Left lung (tissue), 10 donors: ENCODE measurements around the gene FNDC3B. TPM values are rescaled to one million over a fixed set of nuclear protein-coding genes. Genes with fewer than 3 reads are reported as not detected.
"Not testable (repeated sequence)": the region's sequence is repeated elsewhere in the genome, so short reads cannot be mapped to it uniquely, and the experiment has no call there.

Experiments
- ATAC-seq: fragments of 200-7000 bp; cut with Tn5 transposase; one replicate; pipeline ENCODE4 v1.9.1; 2020; ENCODE audit warnings: moderate library complexity
- DNase-seq, 4 donors: peaks; one replicate each; pipeline ENCODE4 v3.0.0-alpha.2; 2013 to 2020
- H3K27ac ChIP-seq, 2 donors: fragments of 200-600 bp; sonication (generic) in 1 of 2; one replicate each; pipeline versions ENCODE4 v1.5.0 to v1.8.0; 2020 to 2021
- H3K27me3 ChIP-seq, 2 donors: fragments of 200-600 bp; sonication (generic) in 1 of 2; one replicate each; pipeline versions ENCODE4 v1.5.0 to v1.8.0; 2020 to 2021
- H3K36me3 ChIP-seq, 2 donors: fragments of 200-600 bp; sonication (generic) in 1 of 2; one replicate each; pipeline versions ENCODE4 v1.5.0 to v1.8.0; 2020 to 2021
- H3K4me1 ChIP-seq, 2 donors: fragments of 200-600 bp; one replicate each; pipeline ENCODE4 v1.8.0; 2021
- H3K4me3 ChIP-seq, 2 donors: fragments of 200-600 bp; sonication (generic) in 1 of 2; one replicate each; pipeline versions ENCODE4 v1.5.0 to v1.8.0; 2020 to 2021; ENCODE audit warnings: mild to moderate bottlenecking in 1 of 2
- H3K9me3 ChIP-seq, 2 donors: fragments of 200-600 bp; sonication (generic) in 1 of 2; one replicate each; pipeline versions ENCODE4 v1.5.0 to v1.8.0; 2020 to 2021
- intact Hi-C, 2 donors: fragments of 100-400 bp; cut with DNase I; formaldehyde crosslinking; loops; one replicate each; pipeline versions ENCODE4 v1.11.2 to v1.14.2; 2022
- polyA plus RNA-seq, 6 donors: library from polyadenylated mRNA; unstranded; fragments of 120-200 nt; gene quantifications; one replicate each; pipeline ENCODE4 v1.2.1, GENCODE V29; 2013; ENCODE audit not compliant: insufficient read length in 6 of 6
- total RNA-seq, 2 donors: library from RNA; stranded (reverse); fragmentation: NEBNext Ultra II Directional; extraction: Animal tissue kit (Norgen Biotek cat#: 25700); gene quantifications; one replicate each; pipeline ENCODE4 v1.2.1, GENCODE V29; 2021
- TF ChIP-seq, protein P1 (sequence below), 2 donors: fragments of 200-600 bp; sonication (generic) in 1 of 2; IDR thresholded peaks; one replicate each; pipeline versions ENCODE4 v1.5.0 to v1.8.0; 2021; ENCODE audit warnings: antibody characterized with exemption in 2 of 2
- donor health status: DM: no; HTN: yes; CAD: no.
- donor health status: DM: no; HTN: no; CAD: no.

The FNDC3B gene
- total and polyA plus RNA-seq, 8 donors = 35.2 to 185 (median 42.3) TPM

DNA sequence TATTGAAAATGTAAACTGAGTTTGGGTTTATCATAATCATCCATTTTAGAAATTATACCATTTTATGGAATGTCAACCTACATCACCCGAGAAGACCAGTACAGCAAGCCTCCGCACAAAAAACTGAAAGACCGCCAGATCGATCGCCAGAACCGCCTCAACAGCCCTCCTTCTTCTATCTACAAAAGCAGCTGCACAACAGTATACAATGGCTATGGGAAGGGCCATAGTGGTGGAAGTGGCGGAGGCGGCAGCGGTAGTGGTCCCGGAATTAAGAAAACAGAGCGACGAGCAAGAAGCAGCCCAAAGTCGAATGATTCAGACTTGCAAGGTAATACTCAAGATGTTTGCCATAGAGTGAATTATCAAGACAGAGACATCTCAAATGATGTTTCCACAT lies 211.8 kb downstream of the FNDC3B start:
- Histone ChIP-seq H3K4me3 (no peak overlapping the region), H3K27me3 (no peaks in the 10 kb centered on the region), H3K27ac (no peak overlapping the region), H3K9me3 (no peaks in the 10 kb centered on the region), H3K36me3 (peaks cover 0 to 59% of the 10 kb centered on the region in 2 donors), H3K4me1 (peaks cover 3 to 23% of the 10 kb centered on the region in 2 donors)
- intact Hi-C loops = no loop called here
- DNase-seq (no peak), ATAC-seq (no peak)
- TF ChIP-seq, protein P1, sequence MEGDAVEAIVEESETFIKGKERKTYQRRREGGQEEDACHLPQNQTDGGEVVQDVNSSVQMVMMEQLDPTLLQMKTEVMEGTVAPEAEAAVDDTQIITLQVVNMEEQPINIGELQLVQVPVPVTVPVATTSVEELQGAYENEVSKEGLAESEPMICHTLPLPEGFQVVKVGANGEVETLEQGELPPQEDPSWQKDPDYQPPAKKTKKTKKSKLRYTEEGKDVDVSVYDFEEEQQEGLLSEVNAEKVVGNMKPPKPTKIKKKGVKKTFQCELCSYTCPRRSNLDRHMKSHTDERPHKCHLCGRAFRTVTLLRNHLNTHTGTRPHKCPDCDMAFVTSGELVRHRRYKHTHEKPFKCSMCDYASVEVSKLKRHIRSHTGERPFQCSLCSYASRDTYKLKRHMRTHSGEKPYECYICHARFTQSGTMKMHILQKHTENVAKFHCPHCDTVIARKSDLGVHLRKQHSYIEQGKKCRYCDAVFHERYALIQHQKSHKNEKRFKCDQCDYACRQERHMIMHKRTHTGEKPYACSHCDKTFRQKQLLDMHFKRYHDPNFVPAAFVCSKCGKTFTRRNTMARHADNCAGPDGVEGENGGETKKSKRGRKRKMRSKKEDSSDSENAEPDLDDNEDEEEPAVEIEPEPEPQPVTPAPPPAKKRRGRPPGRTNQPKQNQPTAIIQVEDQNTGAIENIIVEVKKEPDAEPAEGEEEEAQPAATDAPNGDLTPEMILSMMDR (IDR thresholded peaks at IDR 0.05) = no peak

DNA sequence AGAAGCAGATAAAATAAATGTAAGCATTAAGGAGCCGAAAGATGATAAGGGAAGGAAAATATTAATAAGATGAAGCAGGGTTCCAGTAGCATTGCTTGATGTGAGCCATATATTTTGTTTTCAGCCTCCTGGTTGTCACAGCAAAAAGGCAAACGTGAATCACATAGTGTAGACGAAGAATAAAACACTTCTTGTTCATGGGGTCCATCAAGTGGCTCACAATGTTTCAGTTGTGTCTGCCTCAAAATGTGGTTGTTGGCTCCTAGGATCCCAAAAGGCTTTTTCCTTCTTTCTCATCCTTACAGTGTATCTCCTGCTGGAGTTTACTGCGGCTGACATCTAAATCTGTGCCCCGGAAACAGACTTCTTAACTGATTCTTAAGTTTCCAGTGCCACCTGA lies 213.8 kb downstream of the FNDC3B start:
- TF ChIP-seq, protein P1 (IDR thresholded peaks at IDR 0.05) = no peak
- intact Hi-C loops = no loop called here
- Histone ChIP-seq H3K27ac (no peak overlapping the region), H3K4me3 (no peak overlapping the region), H3K36me3 (peaks cover 0 to 64% of the 10 kb centered on the region in 2 donors), H3K27me3 (no peaks in the 10 kb centered on the region), H3K9me3 (no peaks in the 10 kb centered on the region), H3K4me1 (peaks cover 3 to 20% of the 10 kb centered on the region in 2 donors)
- ATAC-seq = no peak
- no peak for DNase-seq

DNA sequence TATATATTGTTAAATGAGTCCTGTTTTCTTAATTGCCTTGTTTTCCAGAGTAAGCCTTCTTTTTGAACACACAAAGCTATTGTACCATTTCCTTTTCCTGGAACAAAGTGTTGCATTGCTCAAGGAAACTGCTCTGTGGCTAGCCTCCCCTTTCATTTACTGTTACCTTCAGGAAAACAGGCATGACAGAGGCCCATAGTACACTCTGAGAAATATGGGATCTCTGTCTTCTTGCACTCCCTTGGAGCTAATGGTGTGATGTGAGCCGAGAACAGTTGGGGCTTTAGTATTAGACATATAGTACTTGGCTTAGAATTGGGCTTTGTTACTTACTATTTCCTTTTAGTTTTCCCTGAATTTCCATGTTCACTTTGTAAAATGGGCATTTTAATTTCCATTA lies 215.2 kb downstream of the FNDC3B start:
- DNase-seq = no peak
- no peak for ATAC-seq
- Histone ChIP-seq H3K27ac (no peak overlapping the region), H3K36me3 (peaks cover 0 to 63% of the 10 kb centered on the region in 2 donors), H3K9me3 (no peaks in the 10 kb centered on the region), H3K4me3 (no peak overlapping the region), H3K27me3 (no peaks in the 10 kb centered on the region), H3K4me1 (peaks cover 9 to 22% of the 10 kb centered on the region in 2 donors)
- intact Hi-C loops = no loop called here
- TF ChIP-seq, protein P1 (IDR thresholded peaks at IDR 0.05) = no peak

DNA sequence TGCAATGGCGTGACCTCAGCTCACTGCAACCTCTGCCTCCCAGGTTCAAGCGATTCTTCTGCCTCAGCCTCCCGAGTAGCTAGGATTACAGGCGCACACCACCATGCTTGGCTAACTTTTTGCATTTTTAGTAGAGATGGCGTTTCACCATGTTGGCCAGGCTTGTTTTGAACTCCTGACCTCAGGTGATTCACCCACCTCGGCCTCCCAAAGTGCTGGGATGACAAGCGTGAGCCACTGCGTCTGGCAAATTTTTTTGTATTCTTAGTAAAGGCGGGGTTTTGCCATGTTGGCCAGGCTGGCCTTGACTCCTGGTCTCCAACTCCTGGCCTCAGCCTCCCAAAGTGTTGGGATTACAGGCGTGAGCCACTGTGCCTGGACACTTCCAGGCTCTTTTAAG lies 215.9 kb downstream of the FNDC3B start:
- H3K9me3 ChIP-seq, H3K4me3 ChIP-seq, intact Hi-C loops, H3K27me3 ChIP-seq, ATAC-seq, DNase-seq: not testable (repeated sequence)
- H3K36me3 ChIP-seq = peaks cover 0 to 63% of the 10 kb centered on the region in 2 donors
- H3K4me1 ChIP-seq = peaks cover 11 to 25% of the 10 kb centered on the region in 2 donors
- H3K27ac ChIP-seq = peak overlapping the region; percentile 55 to 78

DNA sequence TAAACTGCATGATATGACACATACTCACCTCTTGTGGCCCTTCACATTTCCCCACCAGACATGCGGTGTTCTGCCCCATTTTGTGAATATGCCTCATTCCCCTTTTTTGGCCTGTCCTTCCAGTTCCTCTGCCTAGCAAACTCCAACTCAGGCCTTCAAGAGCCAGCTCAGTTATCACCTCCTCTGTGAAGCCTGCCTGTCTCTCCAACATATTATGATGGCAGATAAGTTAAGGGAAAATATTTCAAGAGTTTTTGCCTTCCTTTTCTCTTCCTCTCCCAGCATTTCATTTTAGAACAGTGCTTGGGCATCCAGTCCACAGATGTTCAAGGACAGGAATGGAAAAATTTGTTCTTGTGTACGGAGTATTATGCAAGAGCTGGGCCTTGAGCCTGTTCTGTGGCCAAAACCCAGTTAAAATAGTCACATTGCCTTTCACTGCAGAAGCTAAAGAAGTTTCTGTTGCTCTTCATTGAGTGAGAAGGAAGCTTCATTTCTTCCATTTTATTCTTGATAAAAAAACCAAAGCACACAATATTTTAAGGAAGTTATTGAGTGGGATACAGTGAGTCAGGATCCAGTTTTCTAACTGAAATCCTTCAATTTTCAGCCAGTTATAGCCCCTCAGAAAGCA lies 216.8 kb downstream of the FNDC3B start:
- intact Hi-C loops = no loop called here
- TF ChIP-seq, protein P1 (IDR thresholded peaks at IDR 0.05) = no peak
- Histone ChIP-seq H3K4me1 (peaks cover 20 to 34% of the 10 kb centered on the region in 2 donors), H3K36me3 (peaks cover 0 to 66% of the 10 kb centered on the region in 2 donors), H3K27me3 (no peaks in the 10 kb centered on the region), H3K4me3 (no peak overlapping the region), H3K9me3 (no peaks in the 10 kb centered on the region), H3K27ac (peak overlapping the region; percentile 55 to 78)
- ATAC-seq (peak; percentile 68), DNase-seq (peak in 1 of 4 donors; percentile 41)
